H7 (cell line): ENCODE results near the gene SMG9. TPM values are rescaled to one million over a fixed set of nuclear protein-coding genes. Genes with fewer than 3 reads are reported as not detected.

Source experiments
- DNase-seq: peaks from one replicate; pipeline ENCODE4 v3.0.0; 2012
- H3K27me3 ChIP-seq: 2 replicates; pipeline ENCODE4 v1.6.0; 2011; ENCODE audit warnings: mild to moderate bottlenecking, low read length; ENCODE audit not compliant: control insufficient read depth, insufficient read depth
- H3K36me3 ChIP-seq: replicated peaks from 2 replicates; pipeline ENCODE4 v1.5.1; 2011; ENCODE audit warnings: low read length; ENCODE audit not compliant: control insufficient read depth, insufficient read depth
- H3K4me3 ChIP-seq: 2 replicates; pipeline ENCODE4 v1.5.1; 2011; ENCODE audit warnings: low read depth, mild to moderate bottlenecking, control low read depth, low read length, moderate library complexity; ENCODE audit not compliant: insufficient read depth
- total RNA-seq: library from RNA; depleted of rRNA; stranded (reverse); fragments of >200 nt; shearing (Covaris generic); gene quantifications from 2 replicates; pipeline ENCODE4 v1.2.3, GENCODE V29; 2014

Gene SMG9
- total RNA-seq, 1 experiment from 2014 or later = 23.4 TPM

GRCh38 chr19:43731846-43732245, 22.9 kb downstream of the SMG9 start:
- no peaks in the 10 kb centered on the region for H3K27me3 ChIP-seq
- H3K36me3 ChIP-seq = peaks cover 15% of the 10 kb centered on the region
- no peak overlapping the region for H3K4me3 ChIP-seq
- DNase-seq = no peak

GRCh38 chr19:43731346-43731745, 23.4 kb downstream of the SMG9 start:
- no peaks in the 10 kb centered on the region for H3K27me3 ChIP-seq
- no peak for DNase-seq
- no peak overlapping the region for H3K4me3 ChIP-seq
- H3K36me3 ChIP-seq = peaks cover 13% of the 10 kb centered on the region

- Histone ChIP-seq H3K27me3 (no peaks in the 10 kb centered on the region), H3K36me3 (peaks cover 12% of the 10 kb centered on the region), H3K4me3 (no peak overlapping the region)
- no peak for DNase-seq
Observed at GRCh38 chr19:43729919-43730318, 24.8 kb downstream of the SMG9 start.

- H3K4me3 ChIP-seq = no peak overlapping the region
- peaks cover 6% of the 10 kb centered on the region for H3K36me3 ChIP-seq
- no peak for DNase-seq
- no peaks in the 10 kb centered on the region for H3K27me3 ChIP-seq
Observed at GRCh38 chr19:43727593-43727853, 27.2 kb downstream of the SMG9 start.

- DNase-seq = no peak
- Histone ChIP-seq H3K36me3 (peaks cover 6% of the 10 kb centered on the region), H3K4me3 (no peak overlapping the region), H3K27me3 (no peaks in the 10 kb centered on the region)
Observed at GRCh38 chr19:43726736-43727592, 27.8 kb downstream of the SMG9 start.

- DNase-seq = no peak
- Histone ChIP-seq H3K27me3 (no peaks in the 10 kb centered on the region), H3K36me3 (peaks cover 1% of the 10 kb centered on the region; the same call in 1 of the 2 replicates), H3K4me3 (no peak overlapping the region)
Observed at GRCh38 chr19:43725468-43725867, 29.3 kb downstream of the SMG9 start.

GRCh38 chr19:43724896-43725295, 29.9 kb downstream of the SMG9 start:
- no peaks in the 10 kb centered on the region for H3K27me3 ChIP-seq

GRCh38 chr19:43723588-43723987, 31.2 kb downstream of the SMG9 start:
- DNase-seq = no peak
- no peak overlapping the region for H3K4me3 ChIP-seq
- H3K27me3 ChIP-seq = no peaks in the 10 kb centered on the region
- peaks cover under 1% of the 10 kb centered on the region; the same call in 1 of the 2 replicates for H3K36me3 ChIP-seq

More at GRCh38 chr19:43724896-43725295, 29.9 kb downstream of the SMG9 start:
- DNase-seq = no peak
- Histone ChIP-seq H3K4me3 (no peak overlapping the region), H3K36me3 (peaks cover 1% of the 10 kb centered on the region; the same call in 1 of the 2 replicates)

- H3K36me3 ChIP-seq = no peaks in the 10 kb centered on the region
- no peak overlapping the region for H3K4me3 ChIP-seq
- DNase-seq = no peak
- no peaks in the 10 kb centered on the region for H3K27me3 ChIP-seq
Observed at GRCh38 chr19:43721469-43722048, 33.2 kb downstream of the SMG9 start.

- Histone ChIP-seq H3K27me3 (no peaks in the 10 kb centered on the region), H3K36me3 (no peaks in the 10 kb centered on the region), H3K4me3 (no peak overlapping the region)
- peak; percentile 42 for DNase-seq
Observed at GRCh38 chr19:43720936-43721335, 33.8 kb downstream of the SMG9 start.

GRCh38 chr19:43719918-43720317, 34.8 kb downstream of the SMG9 start:
- Histone ChIP-seq H3K36me3 (no peaks in the 10 kb centered on the region), H3K4me3 (no peak overlapping the region), H3K27me3 (no peaks in the 10 kb centered on the region)
- DNase-seq = no peak

GRCh38 chr19:43719378-43719868, 35.3 kb downstream of the SMG9 start:
- no peak overlapping the region for H3K4me3 ChIP-seq
- H3K27me3 ChIP-seq = no peaks in the 10 kb centered on the region
- DNase-seq = no peak
- no peaks in the 10 kb centered on the region for H3K36me3 ChIP-seq

- no peak overlapping the region for H3K4me3 ChIP-seq
- DNase-seq = no peak
- H3K36me3 ChIP-seq = no peaks in the 10 kb centered on the region
- no peaks in the 10 kb centered on the region for H3K27me3 ChIP-seq
Observed at GRCh38 chr19:43718627-43719377, 36.0 kb downstream of the SMG9 start.

- no peak for DNase-seq
- Histone ChIP-seq H3K36me3 (no peaks in the 10 kb centered on the region), H3K4me3 (no peak within 1 kb of the TSS), H3K27me3 (no peaks in the 10 kb centered on the region)
Observed at GRCh38 chr19:43715776-43716175, 39.0 kb downstream of the SMG9 start, which contains the start of gene IRGC. Gene IRGC, plus strand, starts transcription at chr19:43716076. Its CDS starts 2,483 bp downstream, at chr19:43718559.

- Histone ChIP-seq H3K36me3 (no peaks in the 10 kb centered on the region), H3K27me3 (no peaks in the 10 kb centered on the region), H3K4me3 (no peak overlapping the region)
- DNase-seq = no peak
Observed at GRCh38 chr19:43713208-43713607, 41.6 kb downstream of the SMG9 start.
